IMR-90 (cell line): Measurements from ENCODE around the gene FSTL3.

ENCODE experiments used
- BHLHE40 ChIP-seq: fragments of 150-350 bp; IDR thresholded peaks from 2 replicates; pipeline ENCODE4 v1.6.1; 2016; ENCODE audit warnings: mild to moderate bottlenecking, low read depth, low read length
- CEBPB ChIP-seq: IDR thresholded peaks from 2 replicates; pipeline ENCODE4 v1.6.1; 2012; ENCODE audit warnings: low read depth, low read length, improper control_type of control experiment
- CHD1 ChIP-seq: IDR thresholded peaks from 2 replicates; pipeline ENCODE4 v1.6.1; 2012; ENCODE audit warnings: low read depth, low read length, improper control_type of control experiment
- CTCF ChIP-seq: conservative IDR thresholded peaks from 2 replicates; pipeline ENCODE4 v1.5.1; 2012; ENCODE audit warnings: mild to moderate bottlenecking, low read depth, low read length, improper control_type of control experiment
- FOS ChIP-seq: fragments of 150-350 bp; IDR thresholded peaks from 2 replicates; pipeline ENCODE4 v1.6.1; 2016; ENCODE audit warnings: low read depth, low read length
- MAZ ChIP-seq: IDR thresholded peaks from 2 replicates; pipeline ENCODE4 v1.6.1; 2012; ENCODE audit warnings: low read depth, mild to moderate bottlenecking, low read length, improper control_type of control experiment, moderate library complexity, borderline replicate concordance
- MXI1 ChIP-seq: IDR thresholded peaks from 2 replicates; pipeline ENCODE4 v1.6.1; 2012; ENCODE audit warnings: low read depth, mild to moderate bottlenecking, low read length, moderate library complexity, borderline replicate concordance
- NFE2L2 ChIP-seq: fragments of 150-350 bp; IDR thresholded peaks from 2 replicates; pipeline ENCODE4 v1.6.1; 2016; ENCODE audit warnings: low read depth, mild to moderate bottlenecking, low read length
- POLR2A ChIP-seq: IDR thresholded peaks from 2 replicates; pipeline ENCODE4 v1.6.1; 2012; ENCODE audit warnings: mild to moderate bottlenecking, low read depth, low read length
- RAD21 ChIP-seq: IDR thresholded peaks from 2 replicates; pipeline ENCODE4 v1.6.1; 2012; ENCODE audit warnings: low read length, improper control_type of control experiment
- RFX5 ChIP-seq: IDR thresholded peaks from 2 replicates; pipeline ENCODE4 v1.8.0; 2012; ENCODE audit warnings: low read depth, mild to moderate bottlenecking, low read length, moderate library complexity
- SMC3 ChIP-seq: fragments of 150-350 bp; IDR thresholded peaks from 2 replicates; pipeline ENCODE4 v1.6.1; 2016; ENCODE audit warnings: low read depth, mild to moderate bottlenecking, antibody characterized with exemption, low read length, moderate library complexity
- TF ChIP-seq, protein P1 (sequence below): fragments of 150-350 bp; IDR thresholded peaks from 2 replicates; pipeline ENCODE4 v1.6.1; 2016; ENCODE audit warnings: low read depth, mild to moderate bottlenecking, low read length, moderate library complexity, borderline replicate concordance

GRCh38 chr19:656751-657559 lies 19.2 kb upstream of the FSTL3 start:
- TF ChIP-seq RAD21 (no peak), POLR2A (no peak), MXI1 (no peak), CTCF (no peak), CEBPB (no peak), RFX5 (no peak), MAZ (no peak), BHLHE40 (no peak), SMC3 (no peak), CHD1 (no peak), FOS (no peak), NFE2L2 (no peak)
- TF ChIP-seq, protein P1, sequence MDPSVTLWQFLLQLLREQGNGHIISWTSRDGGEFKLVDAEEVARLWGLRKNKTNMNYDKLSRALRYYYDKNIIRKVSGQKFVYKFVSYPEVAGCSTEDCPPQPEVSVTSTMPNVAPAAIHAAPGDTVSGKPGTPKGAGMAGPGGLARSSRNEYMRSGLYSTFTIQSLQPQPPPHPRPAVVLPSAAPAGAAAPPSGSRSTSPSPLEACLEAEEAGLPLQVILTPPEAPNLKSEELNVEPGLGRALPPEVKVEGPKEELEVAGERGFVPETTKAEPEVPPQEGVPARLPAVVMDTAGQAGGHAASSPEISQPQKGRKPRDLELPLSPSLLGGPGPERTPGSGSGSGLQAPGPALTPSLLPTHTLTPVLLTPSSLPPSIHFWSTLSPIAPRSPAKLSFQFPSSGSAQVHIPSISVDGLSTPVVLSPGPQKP: no peak
